K562 (cell line): ENCODE data around the gene OR13C2. TPM values are rescaled to one million over a fixed set of nuclear protein-coding genes. Genes with fewer than 3 reads are reported as not detected.

ENCODE experiments used
- ATAC-seq: fragments of 200-7000 bp; cut with Tn5 transposase; 3 replicates; pipeline ENCODE4 v1.9.1; 2020; ENCODE audit warnings: moderate library complexity
- BruUV-seq: library from RNA; stranded (reverse); fragments of 400-500 nt; replicated peaks from 2 replicates; lab custom pipeline; 2021; lab: Mats Ljungman, UMichigan
- CTCF ChIA-PET: fragments of 300-600 bp; formaldehyde crosslinking; extraction: SDS; loops from one replicate; lab custom pipeline; 2021; ENCODE audit warnings: low intra/inter-chr PET ratio; lab: Yijun Ruan, JAX
- POLR2A ChIA-PET: fragments of 300-600, 350-650 bp; sonication (Branson Sonifier 250); formaldehyde crosslinking; extraction: SDS; loops from one replicate; lab custom pipeline; 2021; ENCODE audit warnings: antibody characterized with exemption, inconsistent platforms; lab: Yijun Ruan, JAX
- DNase-seq, 4 experiments: peaks; one replicate each; pipeline versions ENCODE4 v3.0.0 to v3.0.0-alpha.2; 2011 to 2018; ENCODE audit warnings: low spot score in 3 of 4, mixed read lengths in 3 of 4; ENCODE audit errors: extremely low read depth in 1 of 4
- FAIRE-seq: peaks from 2 replicates; lab custom pipeline; 2011; peaks lifted over from hg19 to GRCh38; lab: Jason Lieb, UNC
- H2AFZ ChIP-seq: 2 replicates; pipeline ENCODE4 v1.6.0; 2011; ENCODE audit warnings: low read depth, low read length, control low read depth, inconsistent platforms
- H3K27ac ChIP-seq: fragments of 200-600 bp; 3 replicates; pipeline ENCODE4 v1.8.0; 2011; ENCODE audit warnings: low read depth, mild to moderate bottlenecking, control low read depth, inconsistent platforms, low read length, moderate library complexity, mixed read lengths; ENCODE audit errors: extremely low read depth
- H3K27me3 ChIP-seq, 2 experiments: fragments of 300-600 bp in 1 of 2; 2 replicates in 1 of 2; 3 replicates in 1 of 2; pipeline versions ENCODE4 v1.6.0 to v1.8.0; 2011; ENCODE audit warnings: inconsistent platforms in 2 of 2, low read length in 2 of 2, mild to moderate bottlenecking in 1 of 2, mixed read lengths in 1 of 2, moderate library complexity in 1 of 2; ENCODE audit not compliant: control insufficient read depth in 2 of 2, insufficient read depth in 2 of 2
- H3K36me3 ChIP-seq: fragments of 300-600 bp; 3 replicates; pipeline ENCODE4 v1.8.0; 2011; ENCODE audit warnings: mild to moderate bottlenecking, low read length, inconsistent platforms; ENCODE audit not compliant: control insufficient read depth, insufficient read depth
- H3K4me1 ChIP-seq, 2 experiments: fragments of 200-600 bp in 1 of 2; replicated peaks in 1 of 2; 2 replicates in 1 of 2; 3 replicates in 1 of 2; pipeline versions ENCODE4 v1.5.1 to v1.8.0; 2011; ENCODE audit warnings: inconsistent platforms in 2 of 2, low read length in 2 of 2, mild to moderate bottlenecking in 1 of 2, mixed read lengths in 1 of 2, moderate library complexity in 1 of 2; ENCODE audit not compliant: control insufficient read depth in 2 of 2, insufficient read depth in 2 of 2
- H3K4me2 ChIP-seq: 2 replicates; pipeline ENCODE4 v1.6.1; 2011; ENCODE audit warnings: low read length, control low read depth, inconsistent platforms, mixed read lengths; ENCODE audit not compliant: insufficient read depth
- H3K4me3 ChIP-seq: fragments of 200-600 bp; sonication (generic), shearing (Covaris generic); 2 replicates; pipeline ENCODE4 v1.5.1; 2016; ENCODE audit warnings: control low read depth, inconsistent platforms
- H3K79me2 ChIP-seq: fragments of 200-600 bp; 3 replicates; pipeline ENCODE4 v1.8.0; 2011; ENCODE audit warnings: low read length, inconsistent platforms; ENCODE audit not compliant: control insufficient read depth, insufficient read depth
- H3K9ac ChIP-seq, 2 experiments: 2 replicates each; pipeline versions ENCODE4 v1.6.0 to v1.6.1; 2011; ENCODE audit warnings: low read depth in 2 of 2, low read length in 2 of 2, control low read depth in 1 of 2, inconsistent platforms in 1 of 2, mild to moderate bottlenecking in 1 of 2, mixed read lengths in 1 of 2; ENCODE audit not compliant: insufficient read depth in 1 of 2
- H3K9me1 ChIP-seq: one replicate; pipeline ENCODE4 v1.6.0; 2011; ENCODE audit warnings: inconsistent platforms, mild to moderate bottlenecking, low read length, moderate library complexity; ENCODE audit not compliant: control insufficient read depth, insufficient read depth
- H3K9me3 ChIP-seq: replicated peaks from 2 replicates; pipeline ENCODE4 v1.5.1; 2011; ENCODE audit warnings: low read depth, low read length, inconsistent platforms; ENCODE audit not compliant: control insufficient read depth, insufficient read depth
- H4K20me1 ChIP-seq: replicated peaks from 2 replicates; pipeline ENCODE4 v1.6.1; 2011; ENCODE audit warnings: low read length, inconsistent platforms, mixed read lengths; ENCODE audit not compliant: control insufficient read depth, insufficient read depth
- CBX5 ChIP-seq: IDR thresholded peaks from 2 replicates; pipeline ENCODE4 v1.6.1; 2014; ENCODE audit warnings: low read depth, borderline replicate concordance
- LCOR ChIP-seq: sonication (generic); formaldehyde crosslinking; IDR thresholded peaks from 2 replicates; pipeline ENCODE4 v1.8.0; 2022; ENCODE audit warnings: mild to moderate bottlenecking, missing genetic modification reagents
- SIN3A ChIP-seq, 2 experiments: fragments of 150-350 bp in 1 of 2; IDR thresholded peaks; 2 replicates each; pipeline ENCODE4 v1.6.1; 2011 to 2016; ENCODE audit warnings: borderline replicate concordance in 2 of 2, low read depth in 2 of 2, low read length in 2 of 2, mild to moderate bottlenecking in 2 of 2, moderate library complexity in 2 of 2; ENCODE audit not compliant: control insufficient read depth in 1 of 2
- STAG1 ChIP-seq: sonication (generic); formaldehyde crosslinking; IDR thresholded peaks from 2 replicates; pipeline ENCODE4 v1.5.0; 2020; ENCODE audit warnings: missing genetic modification reagents, borderline replicate concordance
- WGBS: fragments of 100-300 bp; shearing (Covaris generic); methylation state at CpG from one replicate; pipeline ENCODE4 v1.1.6; 2016; ENCODE audit warnings: low coverage, mixed read lengths; ENCODE audit not compliant: insufficient coverage; ENCODE audit errors: missing lambda C conversion rate; 5-methylcytosine and 5-hydroxymethylcytosine counted together
- in situ Hi-C: fragments of 300-500 bp; cut with MboI; formaldehyde crosslinking; loops from 4 replicates; pipeline ENCODE4 v1.15.0; 2018; ENCODE audit warnings: inconsistent platforms, mixed read lengths
- intact Hi-C: fragments of 100-400 bp; cut with micrococcal nuclease; formaldehyde crosslinking; loops from 2 replicates; pipeline ENCODE4 v1.14.2; 2022
- polyA plus RNA-seq, 8 experiments: library from polyadenylated mRNA; depleted of rRNA in 4 of 8; stranded (reverse) in 5 of 8; unstranded in 3 of 8; fragments of >200 nt; fragmentation: Nextera tagmentation in 2 of 8; fragmentation: Illumina TruSeq in 1 of 8; extraction: Ambion mirVana in 2 of 8; extraction: Trizol in 1 of 8; gene quantifications; 2 replicates each; pipeline versions ENCODE4 v1.2.1 to v1.2.3, GENCODE V29; 2011 to 2014; ENCODE audit warnings: inconsistent platforms in 1 of 8, missing spikeins in 1 of 8
- total RNA-seq, 7 experiments: library from RNA; depleted of rRNA in 6 of 7; stranded (reverse); fragments of >200 nt in 6 of 7; fragmentation: Illumina TruSeq in 2 of 7; extraction: Trizol in 2 of 7; gene quantifications; 2 replicates each; pipeline versions ENCODE4 v1.2.1 to v1.2.3, GENCODE V29; 2011 to 2021; ENCODE audit warnings: low replicate concordance in 1 of 7
- TF ChIP-seq, protein P1 (sequence below): IDR thresholded peaks from 3 replicates; pipeline ENCODE4 v1.6.1; 2011; ENCODE audit warnings: borderline replicate concordance, mild to moderate bottlenecking, moderate library complexity; ENCODE audit not compliant: insufficient read length; ENCODE audit errors: extremely low read depth

OR13C2 gene
- total and polyA plus RNA-seq, 9 of the 15 experiments (the other 6 are each of a cell fraction or from before 2014, with no cell fraction given) = not detected

DNA sequence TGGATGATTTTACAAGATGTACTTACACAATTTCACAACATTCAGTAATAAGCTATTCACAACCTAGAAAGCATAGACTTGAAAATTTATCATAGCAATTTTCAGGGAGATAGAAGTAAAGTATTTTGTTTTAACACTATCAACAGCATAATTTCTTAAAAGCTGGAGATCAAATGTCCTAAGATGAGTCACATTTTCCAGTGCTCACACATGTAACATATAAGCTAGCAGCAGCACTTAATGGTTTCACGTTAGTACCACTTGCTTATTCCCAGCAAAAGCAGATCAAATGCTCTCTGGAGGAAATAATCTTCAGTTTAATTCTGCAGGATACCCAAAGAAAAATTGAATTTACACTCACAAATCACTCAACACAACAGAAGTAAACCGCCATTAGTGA, 30.0 kb downstream of the OR13C2 start:
- in situ Hi-C loops (no loop called here), intact Hi-C loops (no loop called here)
- POLR2A ChIA-PET = no interaction called here
- Histone ChIP-seq H3K9ac (no peak overlapping the region), H3K27ac (no peak overlapping the region), H3K4me3 (no peak overlapping the region), H3K4me2 (no peak overlapping the region), H3K79me2 (no peaks in the 10 kb centered on the region), H3K36me3 (no peaks in the 10 kb centered on the region), H3K9me1 (no peaks in the 10 kb centered on the region), H2AFZ (no peak overlapping the region), H3K9me3 (no peaks in the 10 kb centered on the region), H3K4me1 (no peaks in the 10 kb centered on the region), H3K27me3 (no peaks in the 10 kb centered on the region), H4K20me1 (no peaks in the 10 kb centered on the region)
- TF ChIP-seq LCOR (no peak), SIN3A (IDR thresholded peaks at IDR 0.05; ENCODE audit: borderline replicate concordance in 2 of 2, control insufficient read depth in 1 of 2, low read depth in 2 of 2, low read length in 2 of 2) (no peak), STAG1 (no peak), CBX5 (no peak)
- TF ChIP-seq, protein P1, sequence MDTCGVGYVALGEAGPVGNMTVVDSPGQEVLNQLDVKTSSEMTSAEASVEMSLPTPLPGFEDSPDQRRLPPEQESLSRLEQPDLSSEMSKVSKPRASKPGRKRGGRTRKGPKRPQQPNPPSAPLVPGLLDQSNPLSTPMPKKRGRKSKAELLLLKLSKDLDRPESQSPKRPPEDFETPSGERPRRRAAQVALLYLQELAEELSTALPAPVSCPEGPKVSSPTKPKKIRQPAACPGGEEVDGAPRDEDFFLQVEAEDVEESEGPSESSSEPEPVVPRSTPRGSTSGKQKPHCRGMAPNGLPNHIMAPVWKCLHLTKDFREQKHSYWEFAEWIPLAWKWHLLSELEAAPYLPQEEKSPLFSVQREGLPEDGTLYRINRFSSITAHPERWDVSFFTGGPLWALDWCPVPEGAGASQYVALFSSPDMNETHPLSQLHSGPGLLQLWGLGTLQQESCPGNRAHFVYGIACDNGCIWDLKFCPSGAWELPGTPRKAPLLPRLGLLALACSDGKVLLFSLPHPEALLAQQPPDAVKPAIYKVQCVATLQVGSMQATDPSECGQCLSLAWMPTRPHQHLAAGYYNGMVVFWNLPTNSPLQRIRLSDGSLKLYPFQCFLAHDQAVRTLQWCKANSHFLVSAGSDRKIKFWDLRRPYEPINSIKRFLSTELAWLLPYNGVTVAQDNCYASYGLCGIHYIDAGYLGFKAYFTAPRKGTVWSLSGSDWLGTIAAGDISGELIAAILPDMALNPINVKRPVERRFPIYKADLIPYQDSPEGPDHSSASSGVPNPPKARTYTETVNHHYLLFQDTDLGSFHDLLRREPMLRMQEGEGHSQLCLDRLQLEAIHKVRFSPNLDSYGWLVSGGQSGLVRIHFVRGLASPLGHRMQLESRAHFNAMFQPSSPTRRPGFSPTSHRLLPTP = no peak
- ATAC-seq (no peak), FAIRE-seq (no peak), DNase-seq (no peak)
- 0% methylated on average over 2 of the region's 2 CpGs for WGBS
- CTCF ChIA-PET = no interaction called here
- no TSS peak for BruUV-seq
